T follicular helper cell (primary cell): Measurements from ENCODE around the gene MVB12B.

Source experiments
- DNase-seq: peaks from one replicate; pipeline ENCODE4 v3.0.0-alpha.2; 2020; ENCODE audit warnings: low read depth

The MVB12B gene

GRCh38 chr9:126407114-126407870, 80.7 kb downstream of the MVB12B start:
- no peak for DNase-seq

- DNase-seq = no peak
Measured at GRCh38 chr9:126408004-126408403, 81.4 kb downstream of the MVB12B start.

GRCh38 chr9:126410229-126410628, 83.6 kb downstream of the MVB12B start:
- DNase-seq = no peak

GRCh38 chr9:126411225-126411947, 84.8 kb downstream of the MVB12B start:
- peak; percentile 11 for DNase-seq

GRCh38 chr9:126411948-126412284, 85.3 kb downstream of the MVB12B start:
- no peak for DNase-seq

- DNase-seq = no peak
Measured at GRCh38 chr9:126412905-126413304, 86.3 kb downstream of the MVB12B start.

- DNase-seq = no peak
Measured at GRCh38 chr9:126413391-126414068, 86.9 kb downstream of the MVB12B start.

GRCh38 chr9:126415741-126416370, 89.2 kb downstream of the MVB12B start:
- no peak for DNase-seq

- DNase-seq = no peak
Measured at GRCh38 chr9:126417043-126417442, 90.4 kb downstream of the MVB12B start.

GRCh38 chr9:126417684-126418083, 91.1 kb downstream of the MVB12B start:
- no peak for DNase-seq

- DNase-seq = no peak
Measured at GRCh38 chr9:126418608-126419007, 92.0 kb downstream of the MVB12B start.

GRCh38 chr9:126419475-126419874, 92.8 kb downstream of the MVB12B start:
- no peak for DNase-seq

GRCh38 chr9:126420135-126420534, 93.5 kb downstream of the MVB12B start:
- DNase-seq = no peak

- DNase-seq = no peak
Measured at GRCh38 chr9:126420643-126421564, 94.3 kb downstream of the MVB12B start.

GRCh38 chr9:126421567-126422428, 95.2 kb downstream of the MVB12B start:
- no peak for DNase-seq

GRCh38 chr9:126423142-126423915, 96.7 kb downstream of the MVB12B start:
- no peak for DNase-seq

- DNase-seq = no peak
Measured at GRCh38 chr9:126423916-126424185, 97.2 kb downstream of the MVB12B start.

GRCh38 chr9:126424511-126424910, 97.9 kb downstream of the MVB12B start:
- no peak for DNase-seq

GRCh38 chr9:126428534-126429175, 102.0 kb downstream of the MVB12B start:
- no peak for DNase-seq
